ENCODE measurements around the gene PTGIR. TPM values are rescaled to one million over a fixed set of nuclear protein-coding genes. Genes with fewer than 3 reads are reported as not detected.

PTGIR gene
- total RNA-seq, 1 donor from 2014 or later: 0.46 TPM

- Mint-ChIP-seq H3K36me3 (peaks cover 25% of the 10 kb centered on the region), H3K4me3 (no peak overlapping the region), H3K27me3 (peaks cover 73% of the 10 kb centered on the region), H3K9me3 (no peaks in the 10 kb centered on the region), H3K27ac (no peak overlapping the region), H3K4me1 (ENCODE audit: unreplicated experiment) (peaks cover 10% of the 10 kb centered on the region)
- no peak for TF ChIP-seq CTCF (conservative IDR thresholded peaks at IDR 0.05)
- DNase-seq (ENCODE audit: extremely low spot score, unreplicated experiment): no peak
Observed at GRCh38 chr19:46646402-46646801, 21.5 kb upstream of the PTGIR start.

GRCh38 chr19:46644720-46645119, 19.8 kb upstream of the PTGIR start:
- Mint-ChIP-seq H3K4me3 (no peak overlapping the region), H3K9me3 (no peaks in the 10 kb centered on the region), H3K27ac (no peak overlapping the region), H3K36me3 (peaks cover 16% of the 10 kb centered on the region), H3K4me1 (ENCODE audit: unreplicated experiment) (peaks cover 10% of the 10 kb centered on the region), H3K27me3 (peaks cover 69% of the 10 kb centered on the region)
- TF ChIP-seq CTCF (conservative IDR thresholded peaks at IDR 0.05): no peak
- no peak for DNase-seq (ENCODE audit: extremely low spot score, unreplicated experiment)

DNA sequence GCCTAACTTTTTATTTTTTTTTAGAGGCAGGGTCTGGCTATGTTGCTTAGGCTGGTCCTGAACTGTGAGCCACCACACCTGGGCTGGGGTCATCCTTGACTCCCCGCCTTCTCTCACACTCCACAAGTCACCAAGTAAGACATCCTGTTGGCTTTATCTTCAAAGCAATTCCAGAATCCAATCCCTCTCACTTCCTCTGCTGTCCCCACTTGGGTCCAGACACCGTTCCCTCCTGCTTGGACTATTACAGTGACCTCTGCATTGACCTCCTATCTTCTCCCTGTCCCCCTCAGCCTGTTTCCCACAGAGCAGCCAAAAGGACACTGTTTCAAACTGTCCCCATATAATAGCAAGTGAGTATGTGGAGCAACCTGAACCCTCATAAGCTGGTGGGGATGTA, 15.8 kb upstream of the PTGIR start:
- Mint-ChIP-seq H3K27me3 (peaks cover 45% of the 10 kb centered on the region), H3K4me3 (peak overlapping the region; percentile 78), H3K9me3 (no peaks in the 10 kb centered on the region), H3K4me1 (ENCODE audit: unreplicated experiment) (peaks cover 5% of the 10 kb centered on the region), H3K27ac (no peak overlapping the region), H3K36me3 (peaks cover 2% of the 10 kb centered on the region)
- TF ChIP-seq CTCF (conservative IDR thresholded peaks at IDR 0.05): no peak
- no peak for DNase-seq (ENCODE audit: extremely low spot score, unreplicated experiment)

- Mint-ChIP-seq H3K27ac (no peak overlapping the region), H3K4me3 (no peak overlapping the region), H3K4me1 (ENCODE audit: unreplicated experiment) (peaks cover 5% of the 10 kb centered on the region), H3K27me3 (peaks cover 41% of the 10 kb centered on the region), H3K36me3 (no peaks in the 10 kb centered on the region), H3K9me3 (no peaks in the 10 kb centered on the region)
- no peak for TF ChIP-seq CTCF (conservative IDR thresholded peaks at IDR 0.05)
- DNase-seq (ENCODE audit: extremely low spot score, unreplicated experiment): peak; percentile 88
Observed at GRCh38 chr19:46639358-46640182, 14.7 kb upstream of the PTGIR start.

DNA sequence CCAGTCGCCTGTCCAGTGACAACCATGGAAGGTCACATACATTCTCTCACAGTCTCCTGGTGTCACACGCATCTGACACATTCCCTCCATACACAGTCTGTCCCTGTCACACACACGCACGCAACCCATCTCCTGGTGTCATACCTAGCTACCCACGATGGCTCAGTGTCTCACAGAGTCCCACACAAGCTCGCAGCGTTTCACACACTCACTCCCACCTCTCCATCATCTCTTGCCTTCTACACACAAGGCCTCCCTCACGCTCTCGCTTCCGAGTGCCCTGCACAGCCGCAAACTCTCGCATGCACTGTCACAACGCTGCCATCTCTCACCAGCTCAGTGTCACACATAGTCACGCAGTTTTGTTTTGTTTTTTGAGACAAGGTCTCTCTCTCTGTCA, 12.3 kb upstream of the PTGIR start:
- TF ChIP-seq CTCF (conservative IDR thresholded peaks at IDR 0.05): no peak

More for the DNA sequence above, 12.3 kb upstream of the PTGIR start:
- Mint-ChIP-seq H3K9me3 (no peaks in the 10 kb centered on the region), H3K4me3 (no peak overlapping the region), H3K4me1 (ENCODE audit: unreplicated experiment) (peaks cover 15% of the 10 kb centered on the region), H3K27me3 (peaks cover 41% of the 10 kb centered on the region), H3K27ac (no peak overlapping the region), H3K36me3 (no peaks in the 10 kb centered on the region)
- DNase-seq (ENCODE audit: extremely low spot score, unreplicated experiment): no peak
